ENCODE data around the gene AP3B1.

AP3B1 gene

DNA sequence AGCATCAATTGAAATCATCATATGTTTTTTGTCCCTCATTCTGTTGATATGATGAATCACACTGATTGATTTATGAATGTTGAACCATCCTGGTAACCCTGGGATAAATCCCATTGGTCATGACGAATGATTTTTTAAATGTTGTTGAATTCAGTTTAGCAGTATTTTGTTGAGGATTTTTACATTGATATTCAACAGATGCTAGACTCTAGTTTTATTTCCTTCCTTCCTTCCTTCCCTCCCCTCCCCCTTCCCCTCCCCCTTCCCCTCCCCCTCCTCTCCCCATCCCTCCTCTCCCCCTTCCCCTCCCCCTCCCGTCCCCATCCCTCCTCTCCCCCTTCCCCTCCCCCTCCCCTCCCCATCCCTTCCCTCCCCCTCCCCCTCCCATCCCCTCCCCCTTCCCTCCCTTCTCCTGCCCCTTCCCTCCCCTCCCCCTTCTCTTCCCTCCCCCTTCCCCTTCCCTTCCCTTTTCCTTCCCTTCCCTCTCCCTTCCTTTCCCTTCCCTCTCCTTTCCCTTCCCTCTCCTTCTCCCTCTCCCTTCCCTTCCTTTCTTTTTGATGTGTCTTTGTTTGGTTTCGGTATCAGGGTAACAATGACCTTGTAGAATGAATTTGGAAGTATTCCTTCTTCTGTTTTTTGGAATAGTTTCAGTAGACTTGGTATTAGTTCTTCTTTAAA is 142.8 kb downstream of the AP3B1 start:
- 92% methylated on average over 2 of the region's 3 CpGs for WGBS
- Histone ChIP-seq H3K9ac (ENCODE audit: low read depth, low read length) (no peak overlapping the region), H3K4me1 (ENCODE audit: insufficient read depth, low read length) (no peaks in the 10 kb centered on the region), H3K9me3 (ENCODE audit: insufficient read depth, low read depth, low read length) (0 out of 2 replicates have a peak, but pooled peaks cover 3% of the 10 kb centered on the region), H3K27ac (ENCODE audit: low read depth, low read length) (no peak overlapping the region), H3K36me3 (ENCODE audit: insufficient read depth, low read length) (peaks cover 44% of the 10 kb centered on the region), H3K27me3 (ENCODE audit: insufficient read depth, low read length) (no peaks in the 10 kb centered on the region), H3K4me3 (ENCODE audit: low read length) (no peak overlapping the region)

DNA sequence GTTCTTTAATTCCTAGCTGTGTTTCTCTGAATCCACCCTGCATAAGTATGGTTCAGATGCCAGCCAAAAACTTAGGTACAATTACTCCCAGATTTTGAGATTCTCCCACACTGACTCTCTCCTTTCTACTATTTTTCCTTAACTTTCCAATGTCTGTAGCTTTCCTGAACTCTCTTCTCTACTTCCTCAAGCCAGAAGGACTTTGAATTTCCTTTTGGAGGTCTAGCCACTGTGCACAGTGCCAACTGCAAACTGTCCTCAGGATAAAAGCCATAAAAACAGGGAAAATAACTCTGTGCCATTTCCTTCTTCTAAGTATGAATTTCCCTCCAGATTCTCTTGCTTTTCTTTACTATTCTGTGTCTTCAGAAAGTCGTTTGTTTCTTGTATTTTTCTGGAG is 157.2 kb downstream of the AP3B1 start:
- Histone ChIP-seq H3K4me3 (ENCODE audit: low read length) (no peak overlapping the region), H3K4me1 (ENCODE audit: insufficient read depth, low read length) (no peaks in the 10 kb centered on the region), H3K36me3 (ENCODE audit: insufficient read depth, low read length) (peaks cover 30% of the 10 kb centered on the region), H3K9ac (ENCODE audit: low read depth, low read length) (no peak overlapping the region), H3K9me3 (ENCODE audit: insufficient read depth, low read depth, low read length) (no peaks in the 10 kb centered on the region), H3K27ac (ENCODE audit: low read depth, low read length) (no peak overlapping the region), H3K27me3 (ENCODE audit: insufficient read depth, low read length) (no peaks in the 10 kb centered on the region)
- WGBS, result no CpG with 5 or more reads among the region's 1 CpG

DNA sequence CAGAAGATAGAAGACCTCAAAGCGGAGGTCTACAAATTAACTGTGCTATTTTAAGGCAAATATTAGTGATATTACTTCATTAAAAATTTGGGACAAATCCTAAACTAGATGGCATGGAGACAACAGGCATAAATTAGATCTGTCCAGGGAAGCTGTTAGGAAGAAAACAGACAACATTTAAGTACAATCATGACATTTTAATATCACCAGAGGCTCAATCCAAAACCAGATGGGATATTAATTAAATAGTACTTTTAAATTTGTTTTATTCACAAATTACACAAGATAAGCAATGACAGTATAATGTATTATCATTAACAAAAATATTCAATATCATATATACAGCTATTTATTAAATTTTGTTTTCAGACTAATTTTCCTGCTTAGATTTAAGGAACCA is 161.1 kb downstream of the AP3B1 start:
- peaks cover 14% of the 10 kb centered on the region for H3K36me3 ChIP-seq (ENCODE audit: insufficient read depth, low read length)
- H3K9me3 ChIP-seq (ENCODE audit: insufficient read depth, low read depth, low read length), result no peaks in the 10 kb centered on the region
- H3K4me3 ChIP-seq (ENCODE audit: low read length), result no peak overlapping the region
- no peak overlapping the region for H3K9ac ChIP-seq (ENCODE audit: low read depth, low read length)
- WGBS, result 83% methylated on average over 1 of the region's 1 CpG
- H3K27ac ChIP-seq (ENCODE audit: low read depth, low read length), result no peak overlapping the region
- H3K27me3 ChIP-seq (ENCODE audit: insufficient read depth, low read length), result no peaks in the 10 kb centered on the region
- H3K4me1 ChIP-seq (ENCODE audit: insufficient read depth, low read length), result no peaks in the 10 kb centered on the region

DNA sequence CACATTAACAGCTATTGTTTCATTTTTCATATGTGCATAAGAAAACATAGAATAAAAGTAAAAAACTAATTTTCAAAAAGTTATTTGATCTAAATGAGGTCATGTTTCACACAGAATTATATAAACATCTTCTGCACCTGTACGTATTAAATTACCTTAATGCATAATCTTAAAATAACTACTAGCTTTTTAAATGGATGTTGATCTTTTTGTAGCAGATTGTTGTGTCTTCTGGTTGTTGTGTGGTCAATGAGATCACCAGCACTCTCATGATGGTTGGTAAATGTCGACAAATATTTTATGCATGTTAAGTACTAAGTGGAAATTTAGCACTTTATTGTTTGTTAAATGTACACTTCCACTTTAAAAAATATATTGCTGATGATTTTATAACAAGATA is 162.0 kb downstream of the AP3B1 start:
- Histone ChIP-seq H3K9me3 (ENCODE audit: insufficient read depth, low read depth, low read length) (no peaks in the 10 kb centered on the region), H3K9ac (ENCODE audit: low read depth, low read length) (no peak overlapping the region), H3K4me3 (ENCODE audit: low read length) (no peak overlapping the region), H3K4me1 (ENCODE audit: insufficient read depth, low read length) (no peaks in the 10 kb centered on the region), H3K36me3 (ENCODE audit: insufficient read depth, low read length) (peaks cover 17% of the 10 kb centered on the region), H3K27me3 (ENCODE audit: insufficient read depth, low read length) (no peaks in the 10 kb centered on the region), H3K27ac (ENCODE audit: low read depth, low read length) (no peak overlapping the region)
- 100% methylated on average over 1 of the region's 2 CpGs for WGBS

DNA sequence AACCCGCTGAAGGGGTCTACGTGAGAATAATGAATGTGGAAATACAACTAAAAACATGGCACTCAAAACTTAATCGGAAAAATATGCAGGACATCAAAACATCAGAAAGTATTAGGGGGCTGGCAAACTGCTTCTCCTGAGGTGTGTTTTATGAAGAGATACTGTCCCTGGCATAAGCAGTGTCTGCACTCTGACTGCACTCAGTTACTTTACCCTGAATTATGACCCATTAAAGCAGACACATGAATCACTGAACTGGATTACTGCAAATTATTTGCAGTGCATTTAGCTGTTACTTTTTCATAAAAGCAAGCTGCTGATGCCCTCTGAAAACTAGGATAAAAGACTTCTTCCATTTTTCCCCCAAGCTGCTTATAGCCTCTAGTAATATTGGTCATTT is 164.9 kb downstream of the AP3B1 start:
- H3K4me1 ChIP-seq (ENCODE audit: insufficient read depth, low read length), result no peaks in the 10 kb centered on the region
- 98% methylated on average over 3 of the region's 3 CpGs for WGBS

DNA sequence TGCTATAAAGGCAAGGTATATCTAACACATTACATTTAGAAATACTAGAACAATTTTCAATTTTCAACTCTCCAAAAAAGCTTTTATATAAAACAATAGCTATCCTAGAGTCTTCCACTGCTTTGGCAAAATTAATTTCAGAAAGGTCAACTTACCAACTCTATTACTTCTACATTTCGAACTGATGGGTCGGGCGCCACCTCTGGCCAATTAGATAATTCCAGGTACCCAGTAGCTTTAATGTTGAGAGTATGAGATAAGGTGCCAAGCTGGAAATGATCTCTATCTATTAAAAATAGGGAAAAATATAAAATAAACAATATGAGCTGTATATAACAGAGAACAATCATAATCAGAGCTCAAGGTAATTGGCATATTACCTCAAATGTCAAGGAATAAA is 166.6 kb downstream of the AP3B1 start:
- Histone ChIP-seq H3K4me1 (ENCODE audit: insufficient read depth, low read length) (no peaks in the 10 kb centered on the region), H3K27ac (ENCODE audit: low read depth, low read length) (no peak overlapping the region), H3K4me3 (ENCODE audit: low read length) (no peak overlapping the region), H3K9ac (ENCODE audit: low read depth, low read length) (no peak overlapping the region), H3K27me3 (ENCODE audit: insufficient read depth, low read length) (no peaks in the 10 kb centered on the region), H3K36me3 (ENCODE audit: insufficient read depth, low read length) (peaks cover 16% of the 10 kb centered on the region), H3K9me3 (ENCODE audit: insufficient read depth, low read depth, low read length) (no peaks in the 10 kb centered on the region)
- WGBS, result 77% methylated on average over 3 of the region's 3 CpGs

More for the DNA sequence above, 164.9 kb downstream of the AP3B1 start:
- H3K4me3 ChIP-seq (ENCODE audit: low read length), result no peak overlapping the region
- peaks cover 20% of the 10 kb centered on the region; the same call in 1 of the 2 replicates for H3K36me3 ChIP-seq (ENCODE audit: insufficient read depth, low read length)
- no peak overlapping the region for H3K9ac ChIP-seq (ENCODE audit: low read depth, low read length)
- H3K27ac ChIP-seq (ENCODE audit: low read depth, low read length), result no peak overlapping the region
- H3K9me3 ChIP-seq (ENCODE audit: insufficient read depth, low read depth, low read length), result no peaks in the 10 kb centered on the region
- no peaks in the 10 kb centered on the region for H3K27me3 ChIP-seq (ENCODE audit: insufficient read depth, low read length)

DNA sequence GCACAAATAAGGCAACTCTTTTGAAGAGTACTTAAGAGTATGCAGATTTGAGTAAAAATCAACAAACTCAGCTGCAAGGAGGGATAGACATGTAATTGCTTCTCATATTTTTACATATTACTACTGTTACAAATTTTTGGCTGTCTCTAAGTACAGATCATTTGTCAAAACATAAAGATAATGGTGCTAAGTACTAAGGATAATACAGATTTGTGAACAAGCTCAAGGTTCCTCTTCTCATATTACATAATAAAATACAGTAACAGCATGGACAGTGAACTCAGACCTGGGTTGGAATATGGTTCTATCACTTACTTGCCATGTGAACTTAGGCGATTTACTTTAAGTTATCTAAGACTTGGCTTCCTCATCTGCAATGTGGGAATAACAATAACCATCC is 168.0 kb downstream of the AP3B1 start:
- Histone ChIP-seq H3K4me3 (ENCODE audit: low read length) (no peak overlapping the region), H3K27ac (ENCODE audit: low read depth, low read length) (no peak overlapping the region), H3K27me3 (ENCODE audit: insufficient read depth, low read length) (no peaks in the 10 kb centered on the region), H3K36me3 (ENCODE audit: insufficient read depth, low read length) (peaks cover 16% of the 10 kb centered on the region), H3K4me1 (ENCODE audit: insufficient read depth, low read length) (no peaks in the 10 kb centered on the region), H3K9me3 (ENCODE audit: insufficient read depth, low read depth, low read length) (no peaks in the 10 kb centered on the region), H3K9ac (ENCODE audit: low read depth, low read length) (no peak overlapping the region)
- WGBS, result 100% methylated on average over 1 of the region's 1 CpG

DNA sequence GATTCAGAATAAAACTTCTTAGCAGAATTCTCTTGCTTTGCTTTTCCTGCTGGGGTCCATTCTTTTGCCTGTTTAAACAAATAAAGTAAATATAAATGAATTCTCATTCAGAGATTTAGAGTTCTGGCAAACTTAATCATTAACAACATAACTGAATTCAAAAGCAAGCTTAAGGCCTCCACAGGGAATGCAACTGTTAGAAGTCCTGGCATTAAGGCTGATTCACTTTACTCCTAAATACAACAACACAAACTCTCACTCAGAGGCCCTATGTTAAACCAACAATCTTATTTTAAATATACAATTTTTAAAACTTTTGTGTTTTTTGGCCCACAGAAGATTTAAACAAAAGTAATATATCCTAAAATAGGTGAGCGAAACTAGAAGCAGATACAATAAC is 178.3 kb downstream of the AP3B1 start:
- peaks cover 49% of the 10 kb centered on the region for H3K36me3 ChIP-seq (ENCODE audit: insufficient read depth, low read length)
- H3K9ac ChIP-seq (ENCODE audit: low read depth, low read length), result no peak overlapping the region
- no peaks in the 10 kb centered on the region for H3K27me3 ChIP-seq (ENCODE audit: insufficient read depth, low read length)
- 0 out of 2 replicates have a peak, but pooled peaks cover 7% of the 10 kb centered on the region for H3K4me1 ChIP-seq (ENCODE audit: insufficient read depth, low read length)
- no peak overlapping the region for H3K4me3 ChIP-seq (ENCODE audit: low read length)
- peaks cover 9% of the 10 kb centered on the region; the same call in 1 of the 2 replicates for H3K9me3 ChIP-seq (ENCODE audit: insufficient read depth, low read depth, low read length)
- WGBS, result no CpG with 5 or more reads among the region's 1 CpG
- no peak overlapping the region for H3K27ac ChIP-seq (ENCODE audit: low read depth, low read length)

DNA sequence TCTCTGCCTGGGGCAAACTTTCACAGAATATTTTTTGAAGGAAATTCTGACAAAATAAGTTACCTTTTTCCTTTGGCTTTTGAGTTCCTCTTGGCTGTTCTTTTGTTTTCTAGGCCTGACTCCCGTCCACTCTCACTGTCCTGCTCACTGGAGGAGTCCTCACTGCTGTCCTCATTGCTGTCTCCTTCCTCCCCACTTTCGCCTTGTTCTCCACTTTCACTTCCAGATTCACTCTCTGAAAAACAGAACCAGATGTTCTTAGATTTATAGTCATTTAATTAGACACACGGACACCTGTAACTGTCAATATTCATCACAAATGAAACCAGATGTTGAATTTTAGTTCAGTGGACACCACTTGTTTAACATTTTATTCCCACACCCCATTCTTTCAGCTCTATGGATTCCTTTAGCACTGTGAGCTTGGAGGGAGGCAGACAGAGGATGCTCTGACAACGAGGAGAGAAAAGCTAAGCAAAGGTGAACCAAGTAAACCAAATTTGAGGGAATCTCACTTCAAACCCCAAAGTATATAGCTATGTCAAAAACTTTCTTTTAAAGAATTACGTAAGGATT is 180.7 kb downstream of the AP3B1 start:
- peaks cover 9% of the 10 kb centered on the region; the same call in 1 of the 2 replicates for H3K9me3 ChIP-seq (ENCODE audit: insufficient read depth, low read depth, low read length)
- H3K4me3 ChIP-seq (ENCODE audit: low read length), result no peak overlapping the region
- 89% methylated on average over 5 of the region's 5 CpGs for WGBS
- 0 out of 2 replicates have a peak, but pooled peaks cover 7% of the 10 kb centered on the region for H3K4me1 ChIP-seq (ENCODE audit: insufficient read depth, low read length)
- no peak overlapping the region for H3K9ac ChIP-seq (ENCODE audit: low read depth, low read length)
- no peak overlapping the region for H3K27ac ChIP-seq (ENCODE audit: low read depth, low read length)
- peaks cover 58% of the 10 kb centered on the region for H3K36me3 ChIP-seq (ENCODE audit: insufficient read depth, low read length)
- H3K27me3 ChIP-seq (ENCODE audit: insufficient read depth, low read length), result no peaks in the 10 kb centered on the region

DNA sequence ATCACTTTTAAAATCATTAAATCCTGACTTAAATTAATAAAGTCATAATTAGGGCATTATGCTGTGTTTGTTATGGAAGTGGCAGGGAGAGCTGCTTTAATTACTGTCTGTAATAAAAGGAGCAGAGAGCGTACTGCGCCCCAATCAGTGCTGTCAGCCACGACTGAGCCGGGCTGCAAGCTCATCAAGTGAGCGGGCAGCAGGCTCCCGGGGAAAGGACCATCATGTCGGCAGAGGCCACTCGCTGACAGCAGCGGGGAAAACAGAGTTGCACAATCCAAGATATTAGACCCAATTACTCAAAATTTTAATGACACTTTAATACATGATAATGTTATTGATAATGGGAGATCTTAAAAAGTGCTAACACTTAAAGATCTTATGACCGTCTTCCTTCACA is 181.6 kb downstream of the AP3B1 start:
- H3K27me3 ChIP-seq (ENCODE audit: insufficient read depth, low read length), result no peaks in the 10 kb centered on the region

DNA sequence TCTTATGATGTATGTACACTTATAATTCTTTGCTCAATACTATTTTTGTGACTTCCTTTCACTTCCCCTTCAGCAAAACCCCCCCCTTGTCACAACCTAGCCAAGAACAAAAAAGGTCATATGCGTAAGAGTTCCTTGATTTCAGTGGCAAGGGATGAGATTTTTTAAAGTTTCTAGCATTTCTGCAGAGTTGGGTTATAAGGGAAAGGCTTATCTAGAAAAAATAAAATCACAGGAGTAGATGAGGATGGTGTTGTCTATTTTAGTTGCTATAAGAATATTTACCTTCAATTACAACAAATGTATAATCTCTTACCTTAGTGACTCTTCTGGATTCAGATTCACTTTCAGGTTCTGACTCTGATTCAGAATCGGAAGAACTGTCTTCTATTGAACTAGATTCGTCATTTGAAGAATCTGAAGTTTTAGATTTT is 184.6 kb downstream of the AP3B1 start:
- WGBS, result 97% methylated on average over 3 of the region's 3 CpGs
- no peaks in the 10 kb centered on the region for H3K9me3 ChIP-seq (ENCODE audit: insufficient read depth, low read depth, low read length)
- no peak overlapping the region for H3K9ac ChIP-seq (ENCODE audit: low read depth, low read length)
- H3K27me3 ChIP-seq (ENCODE audit: insufficient read depth, low read length), result no peaks in the 10 kb centered on the region
- H3K36me3 ChIP-seq (ENCODE audit: insufficient read depth, low read length), result peaks cover 35% of the 10 kb centered on the region
- 0 out of 2 replicates have a peak, but pooled peaks cover 3% of the 10 kb centered on the region for H3K4me1 ChIP-seq (ENCODE audit: insufficient read depth, low read length)
- H3K27ac ChIP-seq (ENCODE audit: low read depth, low read length), result no peak overlapping the region
- no peak overlapping the region for H3K4me3 ChIP-seq (ENCODE audit: low read length)

More for the DNA sequence above, 181.6 kb downstream of the AP3B1 start:
- H3K9ac ChIP-seq (ENCODE audit: low read depth, low read length), result no peak overlapping the region
- no peak overlapping the region for H3K27ac ChIP-seq (ENCODE audit: low read depth, low read length)
- 91% methylated on average over 9 of the region's 10 CpGs for WGBS
- H3K4me1 ChIP-seq (ENCODE audit: insufficient read depth, low read length), result 0 out of 2 replicates have a peak, but pooled peaks cover 11% of the 10 kb centered on the region
- peaks cover 54% of the 10 kb centered on the region for H3K36me3 ChIP-seq (ENCODE audit: insufficient read depth, low read length)
- peaks cover 5% of the 10 kb centered on the region; the same call in 1 of the 2 replicates for H3K9me3 ChIP-seq (ENCODE audit: insufficient read depth, low read depth, low read length)
- no peak overlapping the region for H3K4me3 ChIP-seq (ENCODE audit: low read length)

Measured in HUES64 (cell line).